SK-N-SH (cell line): ENCODE measurements around the gene COL15A1.

Experiments
- GATA2 ChIP-seq: sonication (generic); formaldehyde crosslinking; IDR thresholded peaks from 2 replicates; pipeline ENCODE4 v1.5.0; 2020; ENCODE audit warnings: mild to moderate bottlenecking, missing genetic modification reagents
- RAD21 ChIP-seq: IDR thresholded peaks from 2 replicates; pipeline ENCODE4 v1.6.1; 2012; ENCODE audit warnings: mild to moderate bottlenecking, low read length
- RFX5 ChIP-seq: IDR thresholded peaks from 2 replicates; pipeline ENCODE4 v1.6.1; 2012; ENCODE audit warnings: mild to moderate bottlenecking, improper control_type of control experiment, low read length

DNA sequence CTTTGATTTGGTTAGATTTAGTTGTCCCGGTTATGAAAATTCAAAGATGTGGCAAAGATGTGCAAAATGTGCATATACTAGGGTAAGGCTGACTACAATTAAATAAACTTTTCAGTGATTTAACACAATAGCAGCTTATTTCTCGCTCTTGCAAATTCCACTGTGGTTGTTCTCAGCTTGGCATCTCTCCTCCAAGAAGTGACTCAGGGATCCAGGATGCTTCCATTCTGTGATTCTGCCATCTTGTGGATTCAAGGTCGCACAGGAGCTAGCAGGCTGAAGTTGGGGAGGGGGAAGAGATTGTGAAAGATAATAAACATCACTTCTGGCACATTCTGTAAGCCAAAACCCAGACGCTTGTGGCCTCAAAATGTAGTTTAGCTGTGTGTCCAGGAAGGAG is 101.1 kb downstream of the COL15A1 start:
- TF ChIP-seq RFX5 (no peak), GATA2 (CRISPR knock-in tag) (no peak), RAD21 (no peak)
